GM23338 (cell line): ENCODE measurements around the gene HJV.

Experiments
- CREB1 ChIP-seq: fragments of 250-450 bp; sonication (Bioruptor Pico); IDR thresholded peaks from 2 replicates; pipeline ENCODE4 v1.5.0; 2020; ENCODE audit warnings: low read depth, mild to moderate bottlenecking, moderate library complexity
- CTCF ChIP-seq, 2 experiments: fragments of 200-600 bp in 1 of 2; sonication (generic) in 1 of 2; conservative IDR thresholded peaks; 2 replicates each; pipeline versions ENCODE4 v1.5.1 to v1.6.1; 2016 to 2017; ENCODE audit warnings: antibody characterized with exemption in 2 of 2, low read depth in 2 of 2, mild to moderate bottlenecking in 2 of 2, moderate library complexity in 1 of 2
- EZH2 ChIP-seq: fragments of 200-600 bp; sonication (generic); IDR thresholded peaks from one replicate; pipeline ENCODE4 v1.8.0; 2017; ENCODE audit warnings: antibody characterized with exemption, mild to moderate bottlenecking, low read depth; ENCODE audit not compliant: unreplicated experiment
- EZH2phosphoT487 ChIP-seq: fragments of 200-600 bp; sonication (generic); IDR thresholded peaks from one replicate; pipeline ENCODE4 v1.8.1; 2018; ENCODE audit warnings: antibody characterized with exemption; ENCODE audit not compliant: unreplicated experiment
- JUNB ChIP-seq: IDR thresholded peaks from one replicate; pipeline ENCODE4 v1.6.1; 2016; ENCODE audit warnings: antibody characterized with exemption; ENCODE audit not compliant: unreplicated experiment
- NANOG ChIP-seq: IDR thresholded peaks from 2 replicates; pipeline ENCODE4 v1.6.1; 2016; ENCODE audit warnings: antibody characterized with exemption, borderline replicate concordance
- POLR2AphosphoS5 ChIP-seq: IDR thresholded peaks from 2 replicates; pipeline ENCODE4 v1.6.1; 2016; ENCODE audit warnings: antibody characterized with exemption, low read depth
- REST ChIP-seq: IDR thresholded peaks from one replicate; pipeline ENCODE4 v1.6.1; 2018; ENCODE audit warnings: antibody characterized with exemption; ENCODE audit not compliant: unreplicated experiment
- STAT1 ChIP-seq: IDR thresholded peaks from one replicate; pipeline ENCODE4 v1.6.1; 2016; ENCODE audit warnings: antibody characterized with exemption; ENCODE audit not compliant: unreplicated experiment
- ZNF114 ChIP-seq: fragments of 250-450 bp; sonication (Bioruptor Pico); IDR thresholded peaks from 2 replicates; pipeline ENCODE4 v1.5.0; 2020; ENCODE audit warnings: mild to moderate bottlenecking, moderate library complexity

GRCh38 chr1:146010126-146010738 lies 11.3 kb downstream of the HJV start:
- no peak for TF ChIP-seq EZH2phosphoT487
- TF ChIP-seq STAT1: no peak
- no peak for TF ChIP-seq CTCF (conservative IDR thresholded peaks at IDR 0.05; ENCODE audit: low read depth in 2 of 2)
- no peak for TF ChIP-seq EZH2
- no peak for TF ChIP-seq POLR2AphosphoS5
- no peak for TF ChIP-seq JUNB
- no peak for TF ChIP-seq ZNF114 (CRISPR knock-in tag)
- no peak for TF ChIP-seq CREB1 (CRISPR knock-in tag)
- no peak for TF ChIP-seq REST
- no peak for TF ChIP-seq NANOG
